Neutrophil (primary cell): ENCODE data around the gene GIMD1.

Source experiments
- H3K27ac ChIP-seq: fragments of 200-600 bp; sonication (generic); 2 replicates; pipeline ENCODE4 v1.5.1; 2016; ENCODE audit warnings: mild to moderate bottlenecking, moderate library complexity
- H3K27me3 ChIP-seq: fragments of 200-600 bp; sonication (generic); 2 replicates; pipeline ENCODE4 v1.6.0; 2016; ENCODE audit warnings: mild to moderate bottlenecking
- H3K36me3 ChIP-seq: fragments of 200-600 bp; sonication (generic); 2 replicates; pipeline ENCODE4 v1.5.1; 2017
- H3K4me1 ChIP-seq, 2 experiments: fragments of 200-600 bp in 1 of 2; sonication (generic) in 1 of 2; 1 replicate in 1 of 2; 2 replicates in 1 of 2; pipeline versions ENCODE4 v1.5.1 to v1.6.1; 2013 to 2016; ENCODE audit warnings: low read depth in 1 of 2, low read length in 1 of 2, mild to moderate bottlenecking in 1 of 2, moderate library complexity in 1 of 2; ENCODE audit not compliant: control insufficient read depth in 1 of 2, insufficient read depth in 1 of 2
- H3K4me3 ChIP-seq, 2 experiments: fragments of 200-600 bp in 1 of 2; sonication (generic) in 1 of 2; 1 replicate in 1 of 2; 2 replicates in 1 of 2; pipeline ENCODE4 v1.5.1; 2013 to 2016; ENCODE audit warnings: low read depth in 1 of 2, low read length in 1 of 2, mild to moderate bottlenecking in 1 of 2, moderate library complexity in 1 of 2
- H3K9me3 ChIP-seq: fragments of 200-600 bp; sonication (generic); 2 replicates; pipeline ENCODE4 v1.5.1; 2016
- TF ChIP-seq, protein P1 (sequence below): fragments of 200-600 bp; sonication (generic); IDR thresholded peaks from 2 replicates; pipeline ENCODE4 v1.5.1; 2016; ENCODE audit warnings: antibody characterized with exemption

GIMD1 gene

DNA sequence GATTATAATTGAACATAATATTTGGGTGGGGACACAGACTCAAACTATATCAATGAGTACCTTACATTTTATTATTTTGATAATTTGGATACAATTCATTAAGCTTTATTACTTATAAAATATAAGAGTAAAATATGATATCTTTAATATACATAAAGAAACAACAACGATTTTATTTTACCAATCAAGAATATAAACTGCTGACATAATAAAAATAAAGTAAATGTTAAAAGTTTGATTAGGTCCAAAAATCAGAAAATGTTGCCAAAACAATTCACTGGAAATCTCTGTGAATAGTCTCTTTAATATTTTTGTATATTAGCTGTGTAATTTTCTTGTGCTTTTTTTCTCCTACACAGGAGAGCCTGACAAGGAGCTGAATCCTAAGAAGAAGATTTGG is 21.4 kb downstream of the GIMD1 start:
- Histone ChIP-seq H3K4me1 (no peaks in the 10 kb centered on the region), H3K36me3 (peaks cover 12% of the 10 kb centered on the region), H3K27ac (no peak overlapping the region), H3K4me3 (no peak overlapping the region), H3K27me3 (no peaks in the 10 kb centered on the region), H3K9me3 (no peaks in the 10 kb centered on the region)
- TF ChIP-seq, protein P1, sequence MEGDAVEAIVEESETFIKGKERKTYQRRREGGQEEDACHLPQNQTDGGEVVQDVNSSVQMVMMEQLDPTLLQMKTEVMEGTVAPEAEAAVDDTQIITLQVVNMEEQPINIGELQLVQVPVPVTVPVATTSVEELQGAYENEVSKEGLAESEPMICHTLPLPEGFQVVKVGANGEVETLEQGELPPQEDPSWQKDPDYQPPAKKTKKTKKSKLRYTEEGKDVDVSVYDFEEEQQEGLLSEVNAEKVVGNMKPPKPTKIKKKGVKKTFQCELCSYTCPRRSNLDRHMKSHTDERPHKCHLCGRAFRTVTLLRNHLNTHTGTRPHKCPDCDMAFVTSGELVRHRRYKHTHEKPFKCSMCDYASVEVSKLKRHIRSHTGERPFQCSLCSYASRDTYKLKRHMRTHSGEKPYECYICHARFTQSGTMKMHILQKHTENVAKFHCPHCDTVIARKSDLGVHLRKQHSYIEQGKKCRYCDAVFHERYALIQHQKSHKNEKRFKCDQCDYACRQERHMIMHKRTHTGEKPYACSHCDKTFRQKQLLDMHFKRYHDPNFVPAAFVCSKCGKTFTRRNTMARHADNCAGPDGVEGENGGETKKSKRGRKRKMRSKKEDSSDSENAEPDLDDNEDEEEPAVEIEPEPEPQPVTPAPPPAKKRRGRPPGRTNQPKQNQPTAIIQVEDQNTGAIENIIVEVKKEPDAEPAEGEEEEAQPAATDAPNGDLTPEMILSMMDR: no peak

DNA sequence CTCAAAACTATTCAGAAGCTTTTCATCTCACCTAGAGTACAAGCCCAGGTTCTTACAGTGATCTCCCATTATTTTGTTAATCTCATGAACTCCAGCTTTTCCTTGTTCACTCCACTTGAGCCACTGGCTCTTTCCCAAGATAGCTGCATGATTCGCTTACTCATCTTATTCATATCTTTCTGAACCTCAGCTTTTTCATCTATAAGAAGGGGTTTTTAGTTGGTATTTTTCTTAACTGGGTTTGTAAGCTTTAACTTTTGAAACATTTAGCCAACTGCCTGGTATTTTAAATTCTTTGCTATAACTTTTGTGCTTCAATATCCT is 24.0 kb downstream of the GIMD1 start:
- Histone ChIP-seq H3K4me1 (no peaks in the 10 kb centered on the region), H3K4me3 (no peak overlapping the region), H3K27ac (no peak overlapping the region), H3K9me3 (no peaks in the 10 kb centered on the region), H3K36me3 (peaks cover 12% of the 10 kb centered on the region), H3K27me3 (no peaks in the 10 kb centered on the region)
- TF ChIP-seq, protein P1: no peak

DNA sequence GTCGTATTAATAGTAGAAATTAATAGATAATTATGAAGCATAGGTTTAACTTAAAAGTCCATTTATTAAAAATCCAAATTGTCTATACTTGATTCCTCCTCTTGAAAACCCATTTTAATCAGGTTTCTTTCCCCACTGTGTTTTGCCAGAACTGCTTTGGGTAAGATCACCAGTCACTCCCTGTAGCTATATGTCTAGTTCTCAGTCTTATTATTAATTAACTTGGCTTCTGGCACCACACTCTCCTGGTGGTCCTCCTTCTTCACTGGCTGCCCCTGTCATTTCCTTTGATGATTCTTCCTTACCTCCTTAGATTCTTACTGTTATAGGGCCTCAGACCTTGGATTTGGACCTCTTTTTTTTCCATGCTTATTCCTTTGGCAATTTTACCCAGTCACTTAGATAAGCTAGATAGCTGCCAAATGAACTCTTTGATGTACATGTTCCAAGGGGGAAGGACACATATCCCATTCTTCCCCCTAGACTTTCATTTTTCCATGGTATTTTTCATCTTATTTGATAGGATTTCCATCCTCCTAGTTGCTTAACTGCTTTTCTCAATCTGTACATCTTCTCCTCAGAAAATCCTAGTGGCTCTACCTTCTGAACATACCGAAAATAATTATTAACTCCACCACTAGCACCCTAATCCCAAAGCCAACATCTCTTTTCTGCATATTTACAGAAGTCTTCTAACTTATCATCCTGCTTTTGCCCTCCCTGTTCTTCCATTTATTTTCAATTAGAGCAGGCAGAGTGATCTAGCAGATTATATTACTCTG is 24.5 kb downstream of the GIMD1 start:
- Histone ChIP-seq H3K9me3 (no peaks in the 10 kb centered on the region), H3K4me3 (no peak overlapping the region), H3K27ac (no peak overlapping the region), H3K4me1 (no peaks in the 10 kb centered on the region), H3K27me3 (no peaks in the 10 kb centered on the region), H3K36me3 (peaks cover 11% of the 10 kb centered on the region)
- TF ChIP-seq, protein P1: no peak

DNA sequence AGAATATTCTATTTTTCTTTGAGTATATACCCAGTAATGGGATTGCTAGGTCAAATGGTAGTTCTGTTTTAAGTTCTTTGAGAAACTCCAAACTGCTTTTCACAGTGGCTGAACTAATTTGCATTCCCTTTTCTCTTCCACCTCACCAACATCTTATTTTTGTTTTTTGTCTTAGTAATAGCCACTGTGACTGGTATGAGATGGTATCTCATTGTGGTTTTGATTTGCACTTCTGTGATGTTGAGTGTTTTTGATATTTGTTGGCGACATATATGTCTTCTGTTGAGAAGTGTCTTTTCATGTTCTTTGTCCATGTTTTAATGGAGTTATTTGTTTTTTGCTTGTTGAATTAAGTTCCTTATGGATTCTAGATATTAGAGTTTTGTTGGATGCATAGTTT is 27.8 kb downstream of the GIMD1 start:
- peaks cover 32% of the 10 kb centered on the region for H3K36me3 ChIP-seq
- no peaks in the 10 kb centered on the region for H3K27me3 ChIP-seq
- no peak overlapping the region for H3K4me3 ChIP-seq
- TF ChIP-seq, protein P1: no peak
- no peak overlapping the region for H3K27ac ChIP-seq
- H3K4me1 ChIP-seq: no peaks in the 10 kb centered on the region
- H3K9me3 ChIP-seq: peaks cover 6% of the 10 kb centered on the region

DNA sequence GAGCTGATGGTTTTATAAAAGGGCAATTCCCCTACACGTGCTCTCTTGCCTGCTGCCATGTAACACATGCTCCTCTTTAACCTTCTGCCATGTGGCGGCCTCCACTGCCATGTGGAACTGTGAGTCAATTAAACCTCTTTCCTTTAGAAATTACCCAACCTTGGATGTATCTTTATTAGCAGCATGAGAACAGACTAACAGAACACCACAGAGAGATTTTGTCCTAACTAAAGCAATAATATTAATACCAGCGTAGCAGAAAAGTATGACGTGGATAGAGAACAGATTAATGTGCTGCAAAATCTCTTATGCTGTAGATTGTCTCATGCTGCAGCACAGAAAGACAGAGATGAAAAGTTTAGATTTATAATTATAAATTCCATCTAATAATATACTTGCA is 29.1 kb downstream of the GIMD1 start:
- TF ChIP-seq, protein P1: no peak
- H3K36me3 ChIP-seq: peaks cover 43% of the 10 kb centered on the region
- H3K4me1 ChIP-seq: no peaks in the 10 kb centered on the region
- H3K27ac ChIP-seq: no peak overlapping the region
- H3K9me3 ChIP-seq: peaks cover 6% of the 10 kb centered on the region
- no peaks in the 10 kb centered on the region for H3K27me3 ChIP-seq
- H3K4me3 ChIP-seq: no peak overlapping the region
